PC-3 (cell line): ENCODE measurements around the gene ABLIM3.

Experiments
- CTCF ChIP-seq: fragments of 300-600 bp; sonication (generic); conservative IDR thresholded peaks from 2 replicates; pipeline ENCODE4 v1.5.1; 2017; ENCODE audit warnings: antibody characterized with exemption, low read depth, mild to moderate bottlenecking, low read length
- EZH2 ChIP-seq: fragments of 300-600 bp; sonication (generic); IDR thresholded peaks from one replicate; pipeline ENCODE4 v1.6.1; 2017; ENCODE audit warnings: antibody characterized with exemption, mild to moderate bottlenecking, low read length; ENCODE audit not compliant: unreplicated experiment
- EZH2phosphoT487 ChIP-seq: fragments of 300-600 bp; sonication (generic); IDR thresholded peaks from 2 replicates; pipeline ENCODE4 v1.6.1; 2018; ENCODE audit warnings: mild to moderate bottlenecking, antibody characterized with exemption, low read length, borderline replicate concordance

GRCh38 chr5:149140197-149141002, 893 bp upstream of the ABLIM3 start:
- TF ChIP-seq CTCF, result no peak
- no peak for TF ChIP-seq EZH2
- no peak for TF ChIP-seq EZH2phosphoT487
